A673 (cell line): Measurements from ENCODE around the gene TMEM121B. TPM values are rescaled to one million over a fixed set of nuclear protein-coding genes. Genes with fewer than 3 reads are reported as not detected.

ENCODE experiments used
- BruUV-seq: library from RNA; stranded (reverse); fragments of 400-500 nt; replicated peaks from 2 replicates; lab custom pipeline; 2021; lab: Mats Ljungman, UMichigan
- CTCF ChIA-PET: fragments of 300-600 bp; sonication (Branson Sonifier 250); formaldehyde crosslinking; loops from one replicate; lab custom pipeline; 2022; ENCODE audit warnings: antibody characterized with exemption; lab: Charles Lee
- POLR2A ChIA-PET: fragments of 300-600 bp; sonication (Branson Sonifier 250); formaldehyde crosslinking; loops from one replicate; lab custom pipeline; 2022; ENCODE audit warnings: antibody characterized with exemption; ENCODE audit not compliant: low non-redundant PET; lab: Charles Lee
- DNase-seq: peaks from one replicate; pipeline ENCODE4 v3.0.0-alpha.2; 2015; ENCODE audit warnings: low spot score
- H3K27ac ChIP-seq: fragments of 200-600 bp; sonication (generic); 2 replicates; pipeline ENCODE4 v1.5.1; 2016; ENCODE audit warnings: mixed run types, low read depth, mild to moderate bottlenecking, mixed read lengths, antibody characterized with exemption, low read length; ENCODE audit not compliant: poor library complexity, severe bottlenecking
- H3K27me3 ChIP-seq: fragments of 200-600 bp; sonication (generic); replicated peaks from 2 replicates; pipeline ENCODE4 v1.6.1; 2017; ENCODE audit warnings: mixed run types, low read depth, mild to moderate bottlenecking, mixed read lengths, antibody characterized with exemption, low read length; ENCODE audit not compliant: insufficient read depth, poor library complexity
- H3K36me3 ChIP-seq: fragments of 200-600 bp; sonication (generic); 2 replicates; pipeline ENCODE4 v1.6.1; 2016; ENCODE audit warnings: mixed run types, mild to moderate bottlenecking, mixed read lengths, antibody characterized with exemption, low read length; ENCODE audit not compliant: insufficient read depth, poor library complexity, severe bottlenecking
- H3K4me1 ChIP-seq: fragments of 200-600 bp; sonication (generic); 2 replicates; pipeline ENCODE4 v1.6.1; 2017; ENCODE audit warnings: mixed run types, mild to moderate bottlenecking, mixed read lengths, antibody characterized with exemption, low read length; ENCODE audit not compliant: insufficient read depth, poor library complexity, severe bottlenecking
- H3K4me3 ChIP-seq: fragments of 200-600 bp; sonication (generic); 2 replicates; pipeline ENCODE4 v1.5.1; 2016; ENCODE audit warnings: low read depth, mixed run types, mild to moderate bottlenecking, mixed read lengths, low read length; ENCODE audit not compliant: poor library complexity, severe bottlenecking
- H3K9me3 ChIP-seq: fragments of 200-600 bp; sonication (generic); 2 replicates; pipeline ENCODE4 v1.6.1; 2016; ENCODE audit warnings: mixed run types, low read depth, mild to moderate bottlenecking, mixed read lengths, antibody characterized with exemption, low read length; ENCODE audit not compliant: poor library complexity, severe bottlenecking
- EZH2 ChIP-seq: fragments of 200-600 bp; sonication (generic); IDR thresholded peaks from 2 replicates; pipeline ENCODE4 v1.6.1; 2017; ENCODE audit warnings: borderline replicate concordance, low read depth, mild to moderate bottlenecking, mixed read lengths, antibody characterized with exemption, low read length; ENCODE audit not compliant: poor library complexity, severe bottlenecking
- intact Hi-C: fragments of 100-400 bp; cut with micrococcal nuclease; formaldehyde crosslinking; loops from one replicate; pipeline ENCODE4 v1.10.0; 2022; ENCODE audit not compliant: unreplicated experiment
- total RNA-seq: library from RNA; stranded (reverse); gene quantifications from 2 replicates; pipeline ENCODE4 v1.2.3, GENCODE V29; 2021
- TF ChIP-seq, protein P1 (sequence below): fragments of 300-800, 200-600 bp; sonication (generic); conservative IDR thresholded peaks from 2 replicates; pipeline ENCODE4 v1.5.1; 2017; ENCODE audit warnings: low read depth, mild to moderate bottlenecking, antibody characterized with exemption, low read length, moderate library complexity, mixed read lengths

The TMEM121B gene
- total RNA-seq, 1 experiment from 2014 or later = 2.5 TPM

- POLR2A ChIA-PET = no interaction called here
- no TSS peak for BruUV-seq
Measured at GRCh38 chr22:17113600-17113999, 7.6 kb downstream of the TMEM121B start.

GRCh38 chr22:17112491-17113042, 8.6 kb downstream of the TMEM121B start:
- H3K4me1 ChIP-seq = no peaks in the 10 kb centered on the region
- intact Hi-C loops = loop anchor here (10.0 kb wide), 1 partner anchor 392 kb away; no protein-coding TSS in a partner anchor
- TF ChIP-seq, protein P1, sequence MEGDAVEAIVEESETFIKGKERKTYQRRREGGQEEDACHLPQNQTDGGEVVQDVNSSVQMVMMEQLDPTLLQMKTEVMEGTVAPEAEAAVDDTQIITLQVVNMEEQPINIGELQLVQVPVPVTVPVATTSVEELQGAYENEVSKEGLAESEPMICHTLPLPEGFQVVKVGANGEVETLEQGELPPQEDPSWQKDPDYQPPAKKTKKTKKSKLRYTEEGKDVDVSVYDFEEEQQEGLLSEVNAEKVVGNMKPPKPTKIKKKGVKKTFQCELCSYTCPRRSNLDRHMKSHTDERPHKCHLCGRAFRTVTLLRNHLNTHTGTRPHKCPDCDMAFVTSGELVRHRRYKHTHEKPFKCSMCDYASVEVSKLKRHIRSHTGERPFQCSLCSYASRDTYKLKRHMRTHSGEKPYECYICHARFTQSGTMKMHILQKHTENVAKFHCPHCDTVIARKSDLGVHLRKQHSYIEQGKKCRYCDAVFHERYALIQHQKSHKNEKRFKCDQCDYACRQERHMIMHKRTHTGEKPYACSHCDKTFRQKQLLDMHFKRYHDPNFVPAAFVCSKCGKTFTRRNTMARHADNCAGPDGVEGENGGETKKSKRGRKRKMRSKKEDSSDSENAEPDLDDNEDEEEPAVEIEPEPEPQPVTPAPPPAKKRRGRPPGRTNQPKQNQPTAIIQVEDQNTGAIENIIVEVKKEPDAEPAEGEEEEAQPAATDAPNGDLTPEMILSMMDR = no peak
- TF ChIP-seq EZH2 = no peak
- DNase-seq = no peak
- no peaks in the 10 kb centered on the region for H3K9me3 ChIP-seq
- ChIA-PET POLR2A (no interaction called here), CTCF (no interaction called here)
- no peak overlapping the region for H3K4me3 ChIP-seq
- BruUV-seq = no TSS peak
- no peaks in the 10 kb centered on the region for H3K36me3 ChIP-seq
- no peak overlapping the region for H3K27ac ChIP-seq
- H3K27me3 ChIP-seq = no peaks in the 10 kb centered on the region

More at GRCh38 chr22:17113600-17113999, 7.6 kb downstream of the TMEM121B start:
- intact Hi-C loops = loop anchor here (10.0 kb wide), 1 partner anchor 391 kb away; no protein-coding TSS in a partner anchor
- Histone ChIP-seq H3K27ac (no peak overlapping the region), H3K4me3 (no peak overlapping the region), H3K4me1 (no peaks in the 10 kb centered on the region), H3K27me3 (no peaks in the 10 kb centered on the region), H3K9me3 (no peaks in the 10 kb centered on the region), H3K36me3 (no peaks in the 10 kb centered on the region)
- CTCF ChIA-PET = no interaction called here
- no peak for TF ChIP-seq EZH2
- TF ChIP-seq, protein P1 = no peak
- no peak for DNase-seq

DNA sequence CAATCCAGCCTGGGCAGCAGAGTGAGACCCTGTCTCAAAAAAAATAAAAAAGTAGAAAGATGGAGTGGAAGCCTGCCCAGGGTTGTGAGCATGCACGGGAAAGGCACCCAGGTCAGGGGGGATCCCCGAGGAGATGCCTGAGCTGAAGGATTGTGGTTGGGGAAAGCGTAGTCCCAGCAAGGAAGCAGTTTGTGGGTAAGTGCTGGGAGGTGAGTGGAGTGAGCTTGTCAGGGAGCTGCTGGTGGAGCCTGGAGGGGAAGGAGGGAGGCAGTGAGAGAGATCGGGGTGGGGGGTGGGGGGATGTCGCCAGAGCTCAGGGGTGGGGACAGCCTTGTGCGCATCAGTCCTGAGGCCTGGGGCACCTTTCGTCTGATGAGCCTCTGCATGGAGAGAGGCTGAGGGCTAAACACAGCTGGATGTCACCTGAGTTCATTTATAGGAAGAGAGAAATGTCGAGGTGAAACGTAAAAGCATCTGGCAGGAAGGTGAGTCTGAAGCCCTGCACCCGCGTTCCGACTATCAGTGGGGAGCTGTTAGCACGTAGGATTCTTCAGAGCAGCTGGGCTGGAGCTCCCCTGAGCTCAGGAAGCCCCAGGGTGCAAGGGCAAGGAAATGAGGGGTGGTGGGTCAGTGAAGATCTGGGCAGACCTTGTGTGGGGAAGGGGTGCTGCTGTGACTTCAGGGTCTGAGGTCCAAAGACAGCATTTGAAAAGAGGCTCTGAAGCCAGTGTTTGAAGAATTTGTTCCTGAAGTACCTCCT, 10.2 kb downstream of the TMEM121B start:
- TF ChIP-seq, protein P1 = no peak
- TF ChIP-seq EZH2 = no peak
- Histone ChIP-seq H3K4me1 (no peaks in the 10 kb centered on the region), H3K9me3 (no peaks in the 10 kb centered on the region), H3K4me3 (no peak overlapping the region), H3K27ac (no peak overlapping the region), H3K36me3 (no peaks in the 10 kb centered on the region), H3K27me3 (no peaks in the 10 kb centered on the region)
- CTCF ChIA-PET = interaction anchor here (0.7 kb wide), 1 partner anchor 390 kb away, joined by 3 read pairs; no protein-coding TSS in a partner anchor
- POLR2A ChIA-PET = no interaction called here
- intact Hi-C loops = loop anchor here (10.0 kb wide), 1 partner anchor 394 kb away; no protein-coding TSS in a partner anchor
- BruUV-seq = no TSS peak
- DNase-seq = no peak
